GM12874 (cell line): Measurements from ENCODE around the gene BHLHE41.

Experiments
- CTCF ChIP-seq: IDR thresholded peaks from 2 replicates; pipeline ENCODE4 v1.5.1; 2011; ENCODE audit warnings: low read depth, mild to moderate bottlenecking, control low read depth, low read length, moderate library complexity; ENCODE audit not compliant: insufficient read depth

The BHLHE41 gene

GRCh38 chr12:26125400-26126339, 833 bp upstream of the BHLHE41 start:
- no peak for TF ChIP-seq CTCF

GRCh38 chr12:26123482-26123980, 1.3 kb downstream of the BHLHE41 start:
- no peak for TF ChIP-seq CTCF

GRCh38 chr12:26122681-26123481, 2.0 kb downstream of the BHLHE41 start:
- TF ChIP-seq CTCF = peak; percentile 34

- no peak for TF ChIP-seq CTCF
Measured at GRCh38 chr12:26122061-26122680, 2.7 kb downstream of the BHLHE41 start.

GRCh38 chr12:26121323-26122060, 3.3 kb downstream of the BHLHE41 start:
- TF ChIP-seq CTCF = no peak

- no peak for TF ChIP-seq CTCF
Measured at GRCh38 chr12:26120561-26121274, 4.1 kb downstream of the BHLHE41 start.
